IPS-15b (cell line): ENCODE measurements around the gene SERPINB6.
"Not testable (repeated sequence)": the region's sequence is repeated elsewhere in the genome, so short reads cannot be mapped to it uniquely, and the experiment has no call there.

Experiments used
- H3K27me3 ChIP-seq: one replicate; pipeline ENCODE4 v1.6.1; 2013; ENCODE audit warnings: low read length; ENCODE audit not compliant: control insufficient read depth, insufficient read depth
- H3K36me3 ChIP-seq: one replicate; pipeline ENCODE4 v1.6.1; 2013; ENCODE audit warnings: low read length; ENCODE audit not compliant: control insufficient read depth, insufficient read depth
- H3K4me1 ChIP-seq: one replicate; pipeline ENCODE4 v1.6.1; 2013; ENCODE audit warnings: mild to moderate bottlenecking, low read length; ENCODE audit not compliant: control insufficient read depth, insufficient read depth
- H3K4me3 ChIP-seq: one replicate; pipeline ENCODE4 v1.5.1; 2013; ENCODE audit warnings: low read depth, low read length
- H3K9ac ChIP-seq: one replicate; pipeline ENCODE4 v1.6.1; 2013; ENCODE audit warnings: low read depth, mild to moderate bottlenecking, low read length
- H3K9me3 ChIP-seq: one replicate; pipeline ENCODE4 v1.6.1; 2013; ENCODE audit warnings: mild to moderate bottlenecking, low read length; ENCODE audit not compliant: control insufficient read depth, insufficient read depth

The SERPINB6 gene

DNA sequence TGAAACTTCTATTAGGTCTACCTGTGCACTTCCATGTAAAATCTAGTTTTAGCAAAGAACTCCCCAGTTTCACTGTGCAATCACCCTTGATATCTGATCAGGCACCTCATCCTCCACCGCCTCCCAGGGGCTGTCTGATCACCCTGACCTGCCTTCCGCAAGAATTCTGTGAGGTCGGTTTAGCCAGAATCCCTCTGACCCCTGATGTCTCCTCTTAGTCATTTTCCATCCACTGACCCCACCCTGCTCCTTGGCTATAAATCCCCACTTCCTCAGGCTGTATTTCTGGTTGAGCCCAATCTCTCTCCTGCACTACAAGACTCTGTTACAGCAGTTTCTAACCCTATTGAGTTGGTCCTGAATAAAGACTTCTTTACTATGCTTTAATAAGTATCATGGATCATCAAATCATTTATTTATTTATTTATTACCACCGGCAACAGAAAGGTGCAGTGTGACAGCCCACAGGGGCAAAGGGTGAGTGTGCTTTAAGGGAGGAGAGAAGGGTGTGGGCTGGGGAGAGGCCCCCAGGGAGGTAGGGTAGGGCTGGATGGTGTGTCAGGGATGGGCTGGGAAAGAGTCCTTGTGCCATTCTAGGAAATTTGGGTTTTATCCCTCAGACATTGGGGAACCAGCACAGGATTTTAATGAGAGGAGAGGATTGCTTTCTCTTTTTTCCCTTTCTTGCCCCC is 11.2 kb upstream of the SERPINB6 start:
- Histone ChIP-seq H3K4me1 (peaks cover 11% of the 10 kb centered on the region), H3K9me3 (no peaks in the 10 kb centered on the region), H3K4me3 (no peak overlapping the region), H3K27me3 (no peaks in the 10 kb centered on the region), H3K9ac (no peak overlapping the region), H3K36me3 (no peaks in the 10 kb centered on the region)

DNA sequence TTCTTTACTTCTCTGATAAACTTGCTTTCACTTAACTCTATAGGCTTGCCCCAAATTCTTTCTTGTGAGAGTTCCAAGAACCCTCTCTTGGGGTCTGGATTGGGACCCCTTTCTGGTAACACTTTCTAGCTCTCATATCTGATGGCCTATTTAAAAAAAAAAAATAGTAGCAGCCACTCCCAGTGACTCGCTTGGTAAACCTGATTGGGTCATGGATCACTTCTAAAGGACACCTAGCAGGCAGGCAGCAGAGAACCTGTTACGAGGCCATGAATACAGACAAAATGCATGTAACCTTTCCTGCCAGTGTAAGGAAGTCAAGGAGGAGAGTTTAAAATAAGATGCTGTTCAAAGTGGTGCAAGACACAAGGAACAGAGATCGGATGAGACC is 9.1 kb upstream of the SERPINB6 start:
- Histone ChIP-seq H3K36me3 (no peaks in the 10 kb centered on the region), H3K27me3 (no peaks in the 10 kb centered on the region), H3K4me1 (peaks cover 18% of the 10 kb centered on the region), H3K9me3 (no peaks in the 10 kb centered on the region), H3K9ac (no peak overlapping the region), H3K4me3 (no peak overlapping the region)

DNA sequence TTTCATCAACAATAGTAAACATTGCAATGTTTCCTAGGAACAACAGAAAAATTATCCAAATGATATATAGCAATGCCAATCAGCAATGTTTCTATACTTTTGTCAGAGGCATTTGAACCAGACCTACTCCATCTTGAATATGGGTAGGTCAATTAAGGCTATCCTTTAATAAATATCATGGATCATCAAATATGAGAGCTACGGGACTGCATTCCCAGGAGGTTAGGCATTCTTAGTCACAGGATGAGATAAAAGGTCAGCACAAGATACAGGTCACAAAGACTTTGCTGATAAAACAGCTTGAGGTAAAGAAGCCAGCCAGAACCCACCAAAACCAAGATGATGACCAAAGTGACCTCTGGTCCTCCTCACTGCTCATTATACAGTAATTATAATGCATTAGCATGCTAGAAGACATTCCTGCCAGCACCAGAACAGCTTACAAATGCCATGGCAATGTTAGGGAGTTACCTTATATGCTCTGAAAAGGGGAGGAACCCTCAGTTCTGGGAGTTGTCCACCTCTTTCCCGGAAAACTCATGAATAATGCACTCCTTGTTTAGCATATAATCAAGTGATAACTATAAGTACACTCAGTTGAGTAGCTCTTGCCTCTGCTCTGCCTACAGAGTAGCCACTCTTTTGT is 8.6 kb upstream of the SERPINB6 start:
- no peak overlapping the region for H3K4me3 ChIP-seq
- H3K9me3 ChIP-seq, result no peaks in the 10 kb centered on the region
- H3K27me3 ChIP-seq, result no peaks in the 10 kb centered on the region
- peaks cover 16% of the 10 kb centered on the region for H3K4me1 ChIP-seq
- no peak overlapping the region for H3K9ac ChIP-seq
- no peaks in the 10 kb centered on the region for H3K36me3 ChIP-seq

DNA sequence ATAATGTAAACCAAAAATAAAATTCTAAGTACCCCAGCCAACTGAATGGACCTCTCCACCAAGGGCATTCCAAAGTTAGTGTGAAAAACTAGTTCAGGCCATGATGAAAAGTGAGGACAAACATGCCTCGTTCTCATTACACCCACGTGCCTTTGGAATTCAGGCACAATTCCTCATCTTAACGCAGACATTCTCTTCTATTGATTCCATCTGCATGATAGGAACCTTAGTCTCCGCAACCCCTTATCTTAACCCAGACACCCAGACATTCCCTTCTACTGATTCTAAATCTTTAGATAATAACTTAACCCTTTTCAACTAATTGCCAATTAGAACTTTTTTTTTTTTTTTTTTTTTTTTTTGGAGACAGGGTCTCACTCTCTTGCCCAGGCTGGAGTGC is 7.6 kb upstream of the SERPINB6 start:
- Histone ChIP-seq H3K9me3 (no peaks in the 10 kb centered on the region), H3K4me1 (peaks cover 14% of the 10 kb centered on the region), H3K27me3 (no peaks in the 10 kb centered on the region), H3K9ac (no peak overlapping the region), H3K4me3 (no peak overlapping the region), H3K36me3 (no peaks in the 10 kb centered on the region)

DNA sequence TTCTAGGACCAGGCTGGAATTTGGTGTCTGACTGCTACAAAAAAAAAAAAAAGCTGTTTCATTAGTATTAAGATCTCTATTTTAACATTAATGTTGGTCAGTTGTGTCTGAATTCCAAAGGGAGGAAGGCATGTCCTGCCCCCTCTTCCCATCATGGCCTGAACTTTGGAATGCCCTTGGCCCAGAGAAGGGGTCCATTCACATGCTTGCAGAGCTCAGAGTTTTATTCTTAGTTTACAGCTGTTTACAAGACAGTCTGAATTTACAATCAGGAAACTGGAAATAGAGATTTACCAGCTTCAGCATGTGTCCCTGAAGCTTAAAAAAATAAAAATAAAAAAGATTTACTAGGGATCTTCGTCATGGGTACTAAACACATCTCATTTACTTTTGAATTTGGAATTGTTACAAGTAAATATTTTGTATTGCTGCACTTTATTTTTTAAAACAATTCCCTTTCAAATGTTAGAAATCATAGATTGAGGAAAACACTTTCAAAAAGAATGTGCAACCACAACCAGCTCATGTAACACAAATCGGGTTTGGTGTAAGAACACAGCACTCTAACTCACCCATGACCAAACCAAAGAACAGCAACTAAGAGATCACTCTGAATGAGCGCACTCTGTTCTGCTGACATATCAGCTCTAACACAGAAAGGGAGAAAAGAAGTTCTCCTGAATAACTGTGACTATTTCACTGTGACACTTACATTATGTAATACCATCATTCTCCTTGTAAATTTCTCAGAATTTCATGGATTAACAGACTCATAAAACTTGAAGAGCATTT is 6.6 kb upstream of the SERPINB6 start:
- no peaks in the 10 kb centered on the region for H3K27me3 ChIP-seq
- no peaks in the 10 kb centered on the region for H3K36me3 ChIP-seq
- H3K9ac ChIP-seq, result no peak overlapping the region
- H3K4me1 ChIP-seq, result peaks cover 13% of the 10 kb centered on the region
- no peak overlapping the region for H3K4me3 ChIP-seq
- H3K9me3 ChIP-seq, result no peaks in the 10 kb centered on the region

DNA sequence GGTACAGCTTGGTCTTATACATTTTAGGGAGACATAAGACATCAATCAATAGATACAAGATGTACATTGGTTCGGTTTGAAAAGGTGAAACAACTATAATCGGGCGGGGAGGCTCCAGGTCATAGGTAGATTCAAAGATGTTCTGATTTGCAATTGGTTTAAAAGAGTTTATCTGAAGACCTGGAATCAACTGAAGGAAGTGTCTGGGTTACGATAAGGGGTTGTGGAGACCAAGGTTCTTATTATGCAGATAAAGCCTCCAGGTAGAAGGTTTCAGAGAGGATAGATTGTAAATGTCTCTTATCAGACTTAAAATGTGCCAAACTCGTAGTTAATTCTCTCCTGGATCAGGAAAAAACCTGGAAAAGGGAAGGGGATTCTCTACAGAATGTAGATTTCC is 5.9 kb upstream of the SERPINB6 start:
- H3K36me3 ChIP-seq, result no peaks in the 10 kb centered on the region
- peaks cover 13% of the 10 kb centered on the region for H3K4me1 ChIP-seq
- H3K4me3 ChIP-seq, result no peak overlapping the region
- H3K9ac ChIP-seq, result no peak overlapping the region
- no peaks in the 10 kb centered on the region for H3K9me3 ChIP-seq
- H3K27me3 ChIP-seq, result peaks cover 3% of the 10 kb centered on the region

DNA sequence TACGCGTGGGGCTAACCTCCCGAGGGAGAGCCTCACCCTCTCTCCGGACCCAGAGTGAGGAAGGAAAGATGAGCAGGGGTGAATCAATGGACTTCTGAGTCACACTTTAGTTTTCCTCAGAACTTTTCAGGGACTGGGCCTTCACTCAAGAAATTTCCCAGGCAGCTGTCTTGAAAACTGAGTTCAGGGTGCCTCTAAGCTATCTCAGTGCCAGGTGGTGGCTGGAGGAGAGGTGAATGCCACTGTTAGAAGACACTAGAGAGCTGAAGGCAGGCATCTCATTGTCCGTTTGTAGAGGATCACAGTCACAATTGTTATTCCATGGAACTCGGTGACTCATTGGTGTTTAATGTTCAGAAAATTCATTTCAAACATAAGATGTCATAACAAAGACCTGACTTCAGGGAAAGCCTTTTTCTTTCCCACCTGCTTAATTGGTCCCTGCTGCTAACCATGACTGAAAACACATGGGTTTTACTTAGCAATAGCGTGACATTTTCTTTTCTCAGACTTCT is 5.3 kb upstream of the SERPINB6 start:
- no peak overlapping the region for H3K9ac ChIP-seq
- H3K36me3 ChIP-seq, result no peaks in the 10 kb centered on the region
- no peak overlapping the region for H3K4me3 ChIP-seq
- H3K4me1 ChIP-seq, result peaks cover 13% of the 10 kb centered on the region
- H3K27me3 ChIP-seq, result peaks cover 5% of the 10 kb centered on the region
- no peaks in the 10 kb centered on the region for H3K9me3 ChIP-seq

DNA sequence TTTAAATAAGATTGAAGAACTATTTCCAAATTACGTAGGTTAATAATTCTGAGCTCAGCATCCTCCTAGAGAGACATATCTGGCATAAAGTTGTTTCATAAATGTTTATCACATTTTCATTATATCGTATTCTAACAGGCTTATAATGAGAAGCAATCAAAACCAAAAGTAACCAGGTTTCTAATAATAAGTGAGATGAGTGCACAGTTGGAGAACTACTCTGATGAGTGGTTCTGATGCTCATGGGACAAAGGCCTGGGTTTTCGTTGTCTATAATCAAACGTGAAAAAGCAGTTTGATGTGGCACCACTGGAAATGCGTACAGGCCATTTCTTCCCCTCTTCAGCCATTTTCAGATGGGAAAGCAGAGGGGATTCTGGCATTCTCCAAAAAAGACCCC is 4.7 kb upstream of the SERPINB6 start:
- no peak overlapping the region for H3K9ac ChIP-seq
- H3K27me3 ChIP-seq, result peaks cover 5% of the 10 kb centered on the region
- no peak overlapping the region for H3K4me3 ChIP-seq
- peaks cover 13% of the 10 kb centered on the region for H3K4me1 ChIP-seq
- no peaks in the 10 kb centered on the region for H3K9me3 ChIP-seq
- H3K36me3 ChIP-seq, result no peaks in the 10 kb centered on the region

DNA sequence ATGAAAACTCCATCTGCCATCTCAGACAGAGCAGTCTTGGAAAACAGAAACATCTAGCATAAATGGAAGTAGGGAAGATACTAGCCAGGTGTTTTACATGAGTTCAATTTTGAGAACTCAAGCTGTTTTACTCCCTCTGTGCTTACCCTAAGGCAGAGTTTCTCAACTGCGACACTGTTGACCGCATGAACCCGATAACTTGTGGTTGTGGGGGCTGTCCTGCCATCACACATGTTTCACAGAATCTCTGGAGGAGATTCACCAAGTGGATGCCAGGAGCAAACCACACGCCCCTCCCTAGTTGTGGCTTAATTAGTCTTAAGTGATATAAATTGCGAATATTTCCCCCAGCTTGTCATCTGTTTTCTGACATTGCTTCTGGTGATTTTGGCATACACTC is 2.3 kb upstream of the SERPINB6 start:
- H3K9me3 ChIP-seq, result no peaks in the 10 kb centered on the region
- H3K4me1 ChIP-seq, result peaks cover 10% of the 10 kb centered on the region
- H3K27me3 ChIP-seq, result peaks cover 5% of the 10 kb centered on the region
- no peaks in the 10 kb centered on the region for H3K36me3 ChIP-seq
- H3K4me3 ChIP-seq, result no peak overlapping the region
- H3K9ac ChIP-seq, result no peak overlapping the region

DNA sequence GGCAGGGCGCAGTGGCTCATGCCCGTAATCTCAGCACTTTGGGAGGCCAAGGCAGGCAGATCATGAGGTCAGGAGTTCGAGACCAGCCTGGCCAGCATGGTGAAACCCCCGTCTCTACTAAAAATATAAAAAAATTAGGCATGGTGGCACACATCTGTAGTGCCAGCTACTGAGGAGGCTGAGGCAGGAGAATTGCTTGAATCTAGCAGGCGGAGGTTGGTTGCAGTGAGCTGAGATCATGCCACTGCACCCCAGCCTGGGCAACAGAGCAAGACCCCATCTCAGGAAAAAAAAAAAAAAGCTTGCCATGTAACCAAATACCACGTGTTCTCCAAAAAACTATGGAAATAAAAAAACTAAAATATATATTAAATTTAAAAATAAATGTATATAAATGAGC is 1.8 kb upstream of the SERPINB6 start:
- not testable (repeated sequence) for H3K36me3 ChIP-seq, H3K4me3 ChIP-seq, H3K9me3 ChIP-seq, H3K9ac ChIP-seq, H3K4me1 ChIP-seq, H3K27me3 ChIP-seq

DNA sequence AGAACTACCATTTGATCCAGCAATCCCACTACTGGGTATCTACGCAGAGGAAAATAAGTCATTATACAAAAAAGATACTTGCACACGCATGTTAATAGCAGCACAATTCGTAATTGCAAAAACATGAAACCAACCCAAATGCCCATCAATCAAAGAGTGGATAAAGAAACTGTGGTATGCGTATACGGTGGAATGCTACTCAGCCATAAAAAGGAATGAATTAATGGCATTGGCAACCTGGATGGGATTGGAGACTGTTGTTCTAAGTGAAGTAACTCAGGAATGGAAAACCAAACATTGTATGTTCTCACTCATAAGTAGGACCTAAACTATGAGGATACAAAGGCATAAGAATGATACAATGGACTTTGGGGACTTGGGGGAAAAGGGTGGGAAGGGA is 1.3 kb upstream of the SERPINB6 start:
- H3K9me3 ChIP-seq, H3K27me3 ChIP-seq, H3K9ac ChIP-seq, H3K4me1 ChIP-seq, H3K4me3 ChIP-seq, H3K36me3 ChIP-seq: not testable (repeated sequence)

DNA sequence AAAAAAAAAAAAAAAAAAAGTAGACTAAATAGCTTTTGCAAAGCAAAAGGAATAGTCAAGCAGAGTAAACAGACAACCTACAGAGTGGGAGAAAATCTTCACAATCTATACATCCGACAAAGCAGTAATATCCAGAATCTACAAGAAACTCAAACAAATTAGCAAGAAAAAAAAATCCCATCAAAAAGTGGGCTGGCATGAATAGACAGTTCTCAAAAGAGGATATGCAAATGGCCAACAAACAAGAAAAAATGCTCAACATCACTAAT is 786 bp upstream of the SERPINB6 start:
- H3K36me3 ChIP-seq, H3K9ac ChIP-seq, H3K9me3 ChIP-seq, H3K27me3 ChIP-seq, H3K4me1 ChIP-seq: not testable (repeated sequence)
- H3K4me3 ChIP-seq, result peak overlapping the region; percentile 52
